Panc1 (cell line): ENCODE results near the gene PAX7. TPM values are rescaled to one million over a fixed set of nuclear protein-coding genes. Genes with fewer than 3 reads are reported as not detected.

Experiments
- ATAC-seq: fragments of 200-7000 bp; cut with Tn5 transposase; 2 replicates; pipeline ENCODE4 v1.9.1; 2020; ENCODE audit warnings: mild to moderate bottlenecking, moderate library complexity
- BruUV-seq: library from RNA; stranded (reverse); fragments of 400-500 nt; replicated peaks from 2 replicates; lab custom pipeline; 2021; lab: Mats Ljungman, UMichigan
- CTCF ChIA-PET: fragments of 300-600 bp; sonication (Branson Sonifier 250); formaldehyde crosslinking; loops from one replicate; lab custom pipeline; 2022; ENCODE audit warnings: antibody characterized with exemption; lab: Charles Lee
- POLR2A ChIA-PET: fragments of 300-600 bp; sonication (Branson Sonifier 250); formaldehyde crosslinking; loops from one replicate; lab custom pipeline; 2022; ENCODE audit warnings: antibody characterized with exemption; lab: Charles Lee
- DNase-seq: peaks from one replicate; pipeline ENCODE4 v3.0.0-alpha.2; 2010; ENCODE audit warnings: low read depth, low spot score
- H3K27ac ChIP-seq: 2 replicates; pipeline ENCODE4 v1.5.1; 2011; ENCODE audit warnings: mild to moderate bottlenecking, low read length, inconsistent platforms
- H3K27me3 ChIP-seq: fragments of 200-500 bp; sonication (Bioruptor generic); 2 replicates; pipeline ENCODE4 v1.6.0; 2014; ENCODE audit warnings: low read length, inconsistent platforms; ENCODE audit not compliant: control insufficient read depth, insufficient read depth
- H3K36me3 ChIP-seq: fragments of 200-500 bp; sonication (Bioruptor generic); 2 replicates; pipeline ENCODE4 v1.5.1; 2014; ENCODE audit warnings: inconsistent platforms, mild to moderate bottlenecking, low read length, moderate library complexity; ENCODE audit not compliant: control insufficient read depth, insufficient read depth
- H3K4me1 ChIP-seq: 2 replicates; pipeline ENCODE4 v1.5.1; 2011; ENCODE audit warnings: inconsistent platforms, mild to moderate bottlenecking, low read length, moderate library complexity; ENCODE audit not compliant: control insufficient read depth, insufficient read depth
- H3K4me3 ChIP-seq, 2 experiments: 2 replicates each; pipeline ENCODE4 v1.5.1; 2011 to 2012; ENCODE audit warnings: low read depth in 2 of 2, low read length in 2 of 2, mild to moderate bottlenecking in 2 of 2, inconsistent platforms in 1 of 2, moderate library complexity in 1 of 2
- H3K9me3 ChIP-seq: fragments of 200-500 bp; sonication (Bioruptor generic); 2 replicates; pipeline ENCODE4 v1.5.1; 2014; ENCODE audit warnings: low read depth, mild to moderate bottlenecking, inconsistent platforms, low read length, moderate library complexity; ENCODE audit not compliant: control insufficient read depth, insufficient read depth
- CTCF ChIP-seq: fragments of 450-650 bp; IDR thresholded peaks from 2 replicates; pipeline ENCODE4 v1.5.1; 2017; ENCODE audit warnings: mild to moderate bottlenecking
- POLR2AphosphoS5 ChIP-seq: IDR thresholded peaks from 2 replicates; pipeline ENCODE4 v1.6.1; 2012; ENCODE audit warnings: mild to moderate bottlenecking, low read depth, low read length, moderate library complexity
- SIN3A ChIP-seq: IDR thresholded peaks from 2 replicates; pipeline ENCODE4 v1.6.1; 2012; ENCODE audit warnings: low read depth, mild to moderate bottlenecking, low read length, moderate library complexity, borderline replicate concordance; ENCODE audit not compliant: insufficient read depth
- TCF7L2 ChIP-seq: IDR thresholded peaks from 2 replicates; pipeline ENCODE4 v1.6.1; 2011; ENCODE audit warnings: mild to moderate bottlenecking, low read depth, low read length, inconsistent platforms
- in situ Hi-C: cut with HindIII; loops from 2 replicates; pipeline ENCODE4 v1.10.0; 2016; ENCODE audit warnings: low sequenced_read_pairs, low pct_unique_long_range_greater_than_20kb
- intact Hi-C: fragments of 100-400 bp; cut with micrococcal nuclease; formaldehyde crosslinking; loops from one replicate; pipeline ENCODE4 v1.10.0; 2022; ENCODE audit not compliant: unreplicated experiment
- total RNA-seq: library from RNA; stranded (reverse); gene quantifications from one replicate; pipeline ENCODE4 v1.2.1, GENCODE V29; 2021; ENCODE audit not compliant: unreplicated experiment
- TF ChIP-seq, protein P1 (sequence below), 2 experiments: IDR thresholded peaks; 2 replicates each; pipeline ENCODE4 v1.6.1; 2011 to 2012; ENCODE audit warnings: low read depth in 2 of 2, control low read depth in 1 of 2, low read length in 1 of 2, mild to moderate bottlenecking in 1 of 2, moderate library complexity in 1 of 2; ENCODE audit not compliant: insufficient read depth in 1 of 2

The PAX7 gene
- total RNA-seq, 1 experiment from 2014 or later = not detected

DNA sequence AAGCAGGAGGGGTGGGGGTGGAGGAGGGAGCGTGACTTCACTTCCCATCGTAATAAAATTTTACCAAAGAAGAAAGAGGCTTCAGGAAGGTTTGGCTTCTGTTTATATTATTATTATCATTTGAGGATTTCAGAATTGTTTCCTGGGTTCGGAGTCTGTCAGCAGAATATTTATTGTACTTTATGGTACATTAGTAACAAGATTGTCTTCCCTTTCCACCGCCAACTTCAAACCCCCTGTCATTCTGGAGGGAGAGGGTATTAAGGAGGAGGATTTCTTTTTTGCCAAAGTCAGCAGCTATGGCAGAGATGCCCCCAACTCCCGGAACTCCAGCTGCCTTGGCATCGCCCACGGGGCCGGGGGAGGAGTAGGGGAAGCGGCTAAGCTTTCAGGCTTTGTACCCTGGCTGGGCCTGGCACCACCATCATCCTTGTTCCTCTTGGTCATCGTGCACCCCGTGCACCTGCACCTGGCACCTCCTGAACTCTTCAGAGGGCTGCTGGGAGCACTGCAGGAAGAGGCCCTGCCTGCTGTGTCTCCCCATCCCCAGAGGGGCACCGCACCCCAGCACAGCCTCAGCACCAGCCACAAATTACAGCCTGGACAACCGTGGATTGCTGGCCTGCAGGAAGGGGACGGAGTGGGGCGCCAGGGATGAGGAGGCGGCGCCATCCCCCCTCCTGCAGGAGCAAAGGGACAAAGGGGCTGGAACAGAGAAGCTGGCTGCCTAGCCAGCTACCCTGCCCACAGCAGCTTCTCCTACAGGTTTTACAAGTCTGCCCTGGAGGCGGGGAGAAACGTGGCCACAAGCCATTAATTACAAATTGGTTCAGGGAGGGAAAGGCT, 24.0 kb upstream of the PAX7 start:
- BruUV-seq = no TSS peak
- intact Hi-C loops = no loop called here

DNA sequence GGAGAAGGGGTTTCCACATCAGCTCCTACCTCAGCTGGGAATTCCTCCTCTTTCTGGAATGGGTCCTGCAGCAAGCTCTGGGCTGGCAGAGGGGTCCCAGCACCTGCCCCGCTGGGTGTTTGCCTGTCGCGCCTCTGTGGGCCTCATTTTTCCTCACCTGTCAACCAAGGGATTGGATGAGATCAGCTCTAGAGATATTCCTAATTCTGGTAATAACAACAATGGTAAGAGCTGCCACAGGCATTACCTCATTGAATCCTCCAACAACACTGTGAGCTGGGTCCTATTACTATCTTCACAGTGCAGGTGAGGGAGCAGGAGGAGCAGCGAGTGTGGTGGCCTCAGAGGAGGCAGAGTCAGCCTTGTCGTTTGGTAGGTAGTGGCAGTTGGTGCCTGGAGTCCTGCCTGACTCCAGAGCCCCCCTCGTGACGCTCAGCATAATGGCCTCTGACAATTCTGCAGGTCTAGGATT, 23.3 kb upstream of the PAX7 start:
- intact Hi-C loops = no loop called here
- ChIA-PET CTCF (no interaction called here), POLR2A (no interaction called here)
- no peaks in the 10 kb centered on the region for H3K4me1 ChIP-seq
- H3K36me3 ChIP-seq = no peaks in the 10 kb centered on the region
- no peak overlapping the region for H3K4me3 ChIP-seq
- TF ChIP-seq, protein P1, sequence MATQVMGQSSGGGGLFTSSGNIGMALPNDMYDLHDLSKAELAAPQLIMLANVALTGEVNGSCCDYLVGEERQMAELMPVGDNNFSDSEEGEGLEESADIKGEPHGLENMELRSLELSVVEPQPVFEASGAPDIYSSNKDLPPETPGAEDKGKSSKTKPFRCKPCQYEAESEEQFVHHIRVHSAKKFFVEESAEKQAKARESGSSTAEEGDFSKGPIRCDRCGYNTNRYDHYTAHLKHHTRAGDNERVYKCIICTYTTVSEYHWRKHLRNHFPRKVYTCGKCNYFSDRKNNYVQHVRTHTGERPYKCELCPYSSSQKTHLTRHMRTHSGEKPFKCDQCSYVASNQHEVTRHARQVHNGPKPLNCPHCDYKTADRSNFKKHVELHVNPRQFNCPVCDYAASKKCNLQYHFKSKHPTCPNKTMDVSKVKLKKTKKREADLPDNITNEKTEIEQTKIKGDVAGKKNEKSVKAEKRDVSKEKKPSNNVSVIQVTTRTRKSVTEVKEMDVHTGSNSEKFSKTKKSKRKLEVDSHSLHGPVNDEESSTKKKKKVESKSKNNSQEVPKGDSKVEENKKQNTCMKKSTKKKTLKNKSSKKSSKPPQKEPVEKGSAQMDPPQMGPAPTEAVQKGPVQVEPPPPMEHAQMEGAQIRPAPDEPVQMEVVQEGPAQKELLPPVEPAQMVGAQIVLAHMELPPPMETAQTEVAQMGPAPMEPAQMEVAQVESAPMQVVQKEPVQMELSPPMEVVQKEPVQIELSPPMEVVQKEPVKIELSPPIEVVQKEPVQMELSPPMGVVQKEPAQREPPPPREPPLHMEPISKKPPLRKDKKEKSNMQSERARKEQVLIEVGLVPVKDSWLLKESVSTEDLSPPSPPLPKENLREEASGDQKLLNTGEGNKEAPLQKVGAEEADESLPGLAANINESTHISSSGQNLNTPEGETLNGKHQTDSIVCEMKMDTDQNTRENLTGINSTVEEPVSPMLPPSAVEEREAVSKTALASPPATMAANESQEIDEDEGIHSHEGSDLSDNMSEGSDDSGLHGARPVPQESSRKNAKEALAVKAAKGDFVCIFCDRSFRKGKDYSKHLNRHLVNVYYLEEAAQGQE (IDR thresholded peaks at IDR 0.05; ENCODE audit: insufficient read depth in 1 of 2, low read depth in 2 of 2, low read length in 1 of 2) = no peak
- no peak for TF ChIP-seq TCF7L2
- TF ChIP-seq POLR2AphosphoS5 = no peak
- TF ChIP-seq SIN3A = no peak
- TF ChIP-seq CTCF = no peak
- DNase-seq = no peak
- H3K27me3 ChIP-seq = peaks cover 4% of the 10 kb centered on the region; the same call in 1 of the 2 replicates
- H3K9me3 ChIP-seq = no peaks in the 10 kb centered on the region
- ATAC-seq = no peak
- no peak overlapping the region for H3K27ac ChIP-seq
- in situ Hi-C loops = no loop called here
- BruUV-seq = no TSS peak

More for the DNA sequence above, 24.0 kb upstream of the PAX7 start:
- CTCF ChIA-PET = no interaction called here
- POLR2A ChIA-PET = no interaction called here
- Histone ChIP-seq H3K36me3 (no peaks in the 10 kb centered on the region), H3K27ac (no peak overlapping the region), H3K9me3 (no peaks in the 10 kb centered on the region), H3K4me1 (no peaks in the 10 kb centered on the region), H3K4me3 (no peak overlapping the region), H3K27me3 (peaks cover 4% of the 10 kb centered on the region; the same call in 1 of the 2 replicates)
- ATAC-seq (no peak), DNase-seq (no peak)
- in situ Hi-C loops = no loop called here
- TF ChIP-seq TCF7L2 = no peak
- no peak for TF ChIP-seq POLR2AphosphoS5
- no peak for TF ChIP-seq SIN3A
- no peak for TF ChIP-seq CTCF
- TF ChIP-seq, protein P1 (IDR thresholded peaks at IDR 0.05; ENCODE audit: insufficient read depth in 1 of 2, low read depth in 2 of 2, low read length in 1 of 2) = no peak
